Mesenchymal stem cell (in vitro differentiated cells and primary cell): ENCODE measurements around the gene CCL3.
"Not testable (repeated sequence)": the region's sequence is repeated elsewhere in the genome, so short reads cannot be mapped to it uniquely, and the experiment has no call there.

Source experiments
- DNase-seq: peaks from one replicate; pipeline ENCODE4 v3.0.0-alpha.2; 2013
- H2AFZ ChIP-seq: one replicate; pipeline ENCODE4 v1.6.1; 2013; ENCODE audit warnings: low read depth, mild to moderate bottlenecking, control low read depth, inconsistent platforms, low read length, moderate library complexity
- H2AK5ac ChIP-seq: 2 replicates; pipeline ENCODE4 v1.6.1; 2013; ENCODE audit warnings: low read length, moderate library complexity, mild to moderate bottlenecking, inconsistent platforms; ENCODE audit not compliant: severe bottlenecking
- H2BK120ac ChIP-seq: one replicate; pipeline ENCODE4 v1.6.1; 2013; ENCODE audit warnings: low read depth, mild to moderate bottlenecking, inconsistent platforms, low read length, moderate library complexity
- H2BK12ac ChIP-seq, 2 experiments: one replicate each; pipeline ENCODE4 v1.6.1; 2013; ENCODE audit warnings: inconsistent platforms in 2 of 2, low read length in 2 of 2, mild to moderate bottlenecking in 2 of 2, moderate library complexity in 2 of 2, control low read depth in 1 of 2
- H2BK15ac ChIP-seq: one replicate; pipeline ENCODE4 v1.6.1; 2013; ENCODE audit warnings: mild to moderate bottlenecking, low read depth, inconsistent platforms; ENCODE audit not compliant: poor library complexity, severe bottlenecking
- H2BK5ac ChIP-seq: 2 replicates; pipeline ENCODE4 v1.6.1; 2013; ENCODE audit warnings: low read depth, mild to moderate bottlenecking, low read length, control low read depth, inconsistent platforms; ENCODE audit not compliant: poor library complexity, severe bottlenecking
- H3K14ac ChIP-seq, 2 experiments: one replicate each; pipeline ENCODE4 v1.6.1; 2013; ENCODE audit warnings: inconsistent platforms in 2 of 2, low read length in 2 of 2, control low read depth in 1 of 2, mild to moderate bottlenecking in 1 of 2, moderate library complexity in 1 of 2
- H3K18ac ChIP-seq, 2 experiments: one replicate each; pipeline ENCODE4 v1.6.1; 2013; ENCODE audit warnings: inconsistent platforms in 2 of 2, low read length in 2 of 2, control low read depth in 1 of 2, low read depth in 1 of 2, mild to moderate bottlenecking in 1 of 2
- H3K23ac ChIP-seq, 2 experiments: one replicate each; pipeline ENCODE4 v1.6.1; 2013; ENCODE audit warnings: inconsistent platforms in 2 of 2, low read length in 2 of 2, mild to moderate bottlenecking in 2 of 2, moderate library complexity in 2 of 2, control low read depth in 1 of 2
- H3K27ac ChIP-seq: 2 replicates; pipeline ENCODE4 v1.5.1; 2013; ENCODE audit warnings: mild to moderate bottlenecking, moderate library complexity, low read length, control low read depth, inconsistent platforms; ENCODE audit not compliant: poor library complexity, severe bottlenecking
- H3K27me3 ChIP-seq, 2 experiments: 2 replicates each; pipeline versions ENCODE4 v1.6.1 to v1.7.0; 2013; ENCODE audit warnings: low read length in 2 of 2, mild to moderate bottlenecking in 2 of 2, moderate library complexity in 2 of 2, control low read depth in 1 of 2, inconsistent platforms in 1 of 2; ENCODE audit not compliant: control insufficient read depth in 1 of 2, insufficient read depth in 1 of 2
- H3K36me3 ChIP-seq, 2 experiments: 2 replicates each; pipeline versions ENCODE4 v1.6.1 to v1.7.0; 2013; ENCODE audit warnings: low read length in 2 of 2, control low read depth in 1 of 2, inconsistent platforms in 1 of 2, low read depth in 1 of 2, mild to moderate bottlenecking in 1 of 2; ENCODE audit not compliant: insufficient read depth in 2 of 2, control insufficient read depth in 1 of 2
- H3K4ac ChIP-seq, 2 experiments: one replicate each; pipeline ENCODE4 v1.6.1; 2013; ENCODE audit warnings: inconsistent platforms in 2 of 2, low read length in 2 of 2, mild to moderate bottlenecking in 2 of 2, moderate library complexity in 2 of 2, control low read depth in 1 of 2, low read depth in 1 of 2
- H3K4me1 ChIP-seq: 2 replicates; pipeline ENCODE4 v1.6.1; 2013; ENCODE audit warnings: low read depth, low read length, control low read depth; ENCODE audit not compliant: control insufficient read depth, insufficient read depth
- H3K4me2 ChIP-seq: 2 replicates; pipeline ENCODE4 v1.6.1; 2013; ENCODE audit warnings: low read length, mild to moderate bottlenecking, inconsistent platforms; ENCODE audit not compliant: poor library complexity, severe bottlenecking
- H3K4me3 ChIP-seq, 2 experiments: 2 replicates each; pipeline versions ENCODE4 v1.5.1 to v1.7.0; 2013; ENCODE audit warnings: low read length in 2 of 2, mild to moderate bottlenecking in 2 of 2, control low read depth in 1 of 2, low read depth in 1 of 2; ENCODE audit not compliant: insufficient read depth in 1 of 2
- H3K79me1 ChIP-seq: replicated peaks from 2 replicates; pipeline ENCODE4 v1.6.1; 2013; ENCODE audit warnings: mild to moderate bottlenecking, control low read depth, low read length, inconsistent platforms; ENCODE audit not compliant: poor library complexity, severe bottlenecking
- H3K9ac ChIP-seq: 2 replicates; pipeline ENCODE4 v1.7.0; 2013; ENCODE audit warnings: mild to moderate bottlenecking, low read length, moderate library complexity
- H3K9me3 ChIP-seq: 2 replicates; pipeline ENCODE4 v1.7.0; 2013; ENCODE audit warnings: mild to moderate bottlenecking, low read length; ENCODE audit not compliant: control insufficient read depth
- H4K8ac ChIP-seq: one replicate; pipeline ENCODE4 v1.6.1; 2013; ENCODE audit warnings: inconsistent platforms, mild to moderate bottlenecking, low read length, moderate library complexity
- H4K91ac ChIP-seq: one replicate; pipeline ENCODE4 v1.6.1; 2013; ENCODE audit warnings: mild to moderate bottlenecking, low read length, inconsistent platforms
- WGBS: methylation state at CpG from one replicate; pipeline ENCODE4 v1.1.7; 2013; ENCODE audit warnings: mixed read lengths; 5-methylcytosine and 5-hydroxymethylcytosine counted together

Gene CCL3

GRCh38 chr17:36108265-36108664 is 18.3 kb upstream of the CCL3 start:
- not testable (repeated sequence) for H2BK12ac ChIP-seq, DNase-seq, H4K8ac ChIP-seq, H2AFZ ChIP-seq, H3K27ac ChIP-seq, H3K18ac ChIP-seq, H3K4me3 ChIP-seq, H4K91ac ChIP-seq, H3K9me3 ChIP-seq, H3K4me1 ChIP-seq, H3K79me1 ChIP-seq, H3K36me3 ChIP-seq, H3K4ac ChIP-seq, H3K14ac ChIP-seq, H3K4me2 ChIP-seq, H3K9ac ChIP-seq, H3K23ac ChIP-seq, H2BK15ac ChIP-seq, H2AK5ac ChIP-seq, H2BK120ac ChIP-seq, H2BK5ac ChIP-seq
- WGBS = 69% methylated on average over 5 of the region's 5 CpGs
- peaks cover 0 to 33% of the 10 kb centered on the region in 2 experiments for H3K27me3 ChIP-seq

DNA sequence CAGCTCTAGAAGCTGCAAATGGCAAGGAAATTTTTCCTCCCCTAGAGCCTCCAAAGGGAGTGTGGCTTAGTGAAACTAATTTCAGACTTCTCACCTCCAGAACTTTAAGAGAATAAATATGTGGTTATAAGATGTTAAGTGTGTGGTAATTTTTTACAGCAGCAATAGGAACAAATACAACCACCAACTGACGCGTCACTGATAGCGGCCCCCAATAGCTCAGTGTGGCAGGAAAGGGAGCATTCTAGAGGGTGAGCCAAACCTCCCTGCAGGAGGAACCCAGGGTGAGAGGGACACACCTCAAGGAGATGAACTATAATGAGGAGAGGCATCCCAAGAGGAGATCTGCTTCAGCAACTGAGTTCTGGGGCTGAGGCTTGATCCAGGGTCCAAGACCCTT is 17.7 kb upstream of the CCL3 start:
- H3K4me1 ChIP-seq = no peaks in the 10 kb centered on the region
- H3K27me3 ChIP-seq = peaks cover 0 to 38% of the 10 kb centered on the region in 2 experiments
- H3K27ac ChIP-seq = no peak overlapping the region
- no peak overlapping the region for H2BK15ac ChIP-seq
- H2AFZ ChIP-seq = no peak overlapping the region
- H3K23ac ChIP-seq = no peak overlapping the region
- H3K4ac ChIP-seq = no peak overlapping the region
- H3K9ac ChIP-seq = no peak overlapping the region
- no peak overlapping the region for H3K18ac ChIP-seq
- no peaks in the 10 kb centered on the region for H3K36me3 ChIP-seq
- WGBS = 86% methylated on average over 3 of the region's 3 CpGs
- no peak overlapping the region for H2BK12ac ChIP-seq
- no peak overlapping the region for H3K4me3 ChIP-seq
- no peak overlapping the region for H4K8ac ChIP-seq
- H2AK5ac ChIP-seq = no peak overlapping the region
- H2BK120ac ChIP-seq = no peak overlapping the region
- no peak overlapping the region for H4K91ac ChIP-seq
- H3K9me3 ChIP-seq = peaks cover 7% of the 10 kb centered on the region
- H3K79me1 ChIP-seq = no peaks in the 10 kb centered on the region
- no peak overlapping the region for H3K4me2 ChIP-seq
- no peak overlapping the region for H3K14ac ChIP-seq
- H2BK5ac ChIP-seq = no peak overlapping the region
- DNase-seq = no peak

GRCh38 chr17:36106493-36106835 is 16.5 kb upstream of the CCL3 start:
- no peak overlapping the region for H3K4me3 ChIP-seq
- no peaks in the 10 kb centered on the region for H3K36me3 ChIP-seq
- H2AK5ac ChIP-seq = no peak overlapping the region
- H3K14ac ChIP-seq = no peak overlapping the region
- no peak for DNase-seq
- no peak overlapping the region for H3K4me2 ChIP-seq
- H4K8ac ChIP-seq = no peak overlapping the region
- no peak overlapping the region for H3K23ac ChIP-seq
- H2BK12ac ChIP-seq = no peak overlapping the region
- 73% methylated on average over 6 of the region's 6 CpGs for WGBS
- H3K27me3 ChIP-seq = peaks cover 0 to 38% of the 10 kb centered on the region in 2 experiments
- H3K4me1 ChIP-seq = no peaks in the 10 kb centered on the region
- H2BK15ac ChIP-seq = no peak overlapping the region
- H2BK120ac ChIP-seq = no peak overlapping the region
- H3K18ac ChIP-seq = no peak overlapping the region
- no peak overlapping the region for H3K9ac ChIP-seq
- no peaks in the 10 kb centered on the region for H3K79me1 ChIP-seq
- H3K4ac ChIP-seq = no peak overlapping the region
- no peak overlapping the region for H4K91ac ChIP-seq
- peaks cover 4% of the 10 kb centered on the region for H3K9me3 ChIP-seq
- H3K27ac ChIP-seq = no peak overlapping the region
- no peak overlapping the region for H2BK5ac ChIP-seq
- H2AFZ ChIP-seq = no peak overlapping the region

DNA sequence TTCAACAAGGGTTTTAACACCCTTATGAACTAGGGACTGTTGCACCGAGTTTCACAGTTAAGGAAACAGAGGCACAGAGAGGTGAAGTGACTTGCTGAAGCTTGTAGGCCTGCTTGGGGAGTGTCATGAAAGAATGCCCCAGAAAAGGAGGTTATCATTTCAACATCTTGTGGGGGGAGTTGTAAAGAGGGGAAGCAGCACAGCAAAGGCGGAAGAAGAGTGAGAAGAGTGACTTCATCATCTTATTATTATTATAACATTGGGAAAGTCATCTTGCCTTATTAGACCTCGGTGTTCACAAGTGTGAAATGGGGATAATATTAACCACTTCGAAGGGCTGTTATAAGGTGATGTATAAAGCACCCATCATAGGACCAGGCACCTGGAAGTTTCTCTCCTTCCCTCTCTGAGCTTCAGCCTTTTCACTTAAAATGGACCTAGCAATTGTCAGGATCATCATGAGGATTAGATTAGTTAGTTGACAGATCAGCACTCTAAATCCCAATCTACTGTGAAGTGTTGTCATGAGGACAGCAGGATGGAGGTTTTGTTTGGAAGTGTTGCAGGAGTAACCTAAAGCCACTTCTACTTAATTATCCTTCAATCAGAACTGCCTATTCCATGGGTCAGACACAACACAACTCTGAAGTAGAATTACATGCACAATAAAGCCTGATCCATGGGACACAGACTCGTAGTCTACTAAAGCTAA is 16.0 kb upstream of the CCL3 start:
- no peak overlapping the region for H3K23ac ChIP-seq
- H3K18ac ChIP-seq = no peak overlapping the region
- H3K27me3 ChIP-seq = peaks cover 0 to 38% of the 10 kb centered on the region in 2 experiments
- DNase-seq = no peak
- WGBS = 71% methylated on average over 3 of the region's 5 CpGs
- H3K79me1 ChIP-seq = no peaks in the 10 kb centered on the region
- H2AFZ ChIP-seq = no peak overlapping the region
- no peak overlapping the region for H2BK5ac ChIP-seq
- H3K4me3 ChIP-seq = no peak overlapping the region
- H3K4me1 ChIP-seq = no peaks in the 10 kb centered on the region
- H2BK12ac ChIP-seq = no peak overlapping the region
- H3K9ac ChIP-seq = no peak overlapping the region
- no peak overlapping the region for H4K8ac ChIP-seq
- H3K27ac ChIP-seq = no peak overlapping the region
- no peak overlapping the region for H3K4me2 ChIP-seq
- no peak overlapping the region for H3K4ac ChIP-seq
- peaks cover 2% of the 10 kb centered on the region for H3K9me3 ChIP-seq
- no peak overlapping the region for H3K14ac ChIP-seq
- no peak overlapping the region for H2BK120ac ChIP-seq
- no peak overlapping the region for H4K91ac ChIP-seq
- H2BK15ac ChIP-seq = no peak overlapping the region
- H3K36me3 ChIP-seq = no peaks in the 10 kb centered on the region
- no peak overlapping the region for H2AK5ac ChIP-seq
